Thyroid gland (tissue), 4 donors: ENCODE data around the gene SOWAHA. TPM values are rescaled to one million over a fixed set of nuclear protein-coding genes. Genes with fewer than 3 reads are reported as not detected.
"Not testable (repeated sequence)": the region's sequence is repeated elsewhere in the genome, so short reads cannot be mapped to it uniquely, and the experiment has no call there.

ENCODE experiments used
- DNase-seq, 2 donors: peaks; one replicate each; pipeline ENCODE4 v3.0.0-alpha.2; 2019
- H3K27ac ChIP-seq, 3 donors: fragments of 200-600 bp; sonication (generic); 1 replicate in 2 of 3; 2 replicates in 1 of 3; pipeline ENCODE4 v1.5.1; 2016 to 2019; ENCODE audit warnings: mild to moderate bottlenecking in 1 of 3, moderate library complexity in 1 of 3
- H3K27me3 ChIP-seq: fragments of 200-600 bp; sonication (generic); one replicate; pipeline ENCODE4 v1.5.1; 2019
- H3K36me3 ChIP-seq, 2 donors: fragments of 200-600 bp; sonication (generic); one replicate each; pipeline ENCODE4 v1.5.1; 2016 to 2019
- H3K4me1 ChIP-seq, 2 donors: fragments of 200-600 bp; sonication (generic); one replicate each; pipeline ENCODE4 v1.5.1; 2017 to 2019
- H3K4me3 ChIP-seq, 3 donors: fragments of 200-600 bp; sonication (generic); replicated peaks in 1 of 3; 1 replicate in 2 of 3; 2 replicates in 1 of 3; pipeline ENCODE4 v1.5.1; 2016; ENCODE audit warnings: mild to moderate bottlenecking in 1 of 3
- H3K9me3 ChIP-seq: fragments of 200-600 bp; sonication (generic); one replicate; pipeline ENCODE4 v1.5.1; 2017
- CTCF ChIP-seq, 6 experiments: fragments of 200-600 bp in 3 of 6; fragments of 450-650 bp in 3 of 6; sonication (generic) in 3 of 6; IDR thresholded peaks; one replicate each; pipeline ENCODE4 v1.5.1; 2016 to 2019; ENCODE audit warnings: antibody characterized with exemption in 6 of 6, mild to moderate bottlenecking in 2 of 6, inconsistent platforms in 1 of 6, moderate library complexity in 1 of 6
- POLR2A ChIP-seq, 2 donors: fragments of 450-650 bp; IDR thresholded peaks; one replicate each; pipeline ENCODE4 v1.6.1; 2017; ENCODE audit warnings: antibody characterized with exemption in 2 of 2, mild to moderate bottlenecking in 2 of 2, moderate library complexity in 1 of 2
- WGBS, 2 donors: methylation state at CpG; one replicate each; pipeline ENCODE4 v1.1.5; 2017; 5-methylcytosine and 5-hydroxymethylcytosine counted together
- intact Hi-C: fragments of 100-400 bp; cut with DNase I; formaldehyde crosslinking; loops from one replicate; pipeline ENCODE4 v1.15.1; 2023
- total RNA-seq, 4 donors: library from RNA; depleted of rRNA; stranded (reverse); fragments of >200 nt; gene quantifications; one replicate each; pipeline ENCODE4 v1.2.3, GENCODE V29; 2016

The SOWAHA gene
- total RNA-seq, 4 donors from 2014 or later = 3.7 to 9.3 (median 4.6) TPM

GRCh38 chr5:132797651-132798050 lies 15.5 kb upstream of the SOWAHA start:
- TF ChIP-seq CTCF (IDR thresholded peaks at IDR 0.05) (no peak), POLR2A (IDR thresholded peaks at IDR 0.05) (no peak)
- DNase-seq = no peak
- intact Hi-C loops = no loop called here
- Histone ChIP-seq H3K27ac (no peak overlapping the region), H3K4me3 (no peak overlapping the region), H3K36me3 (no peaks in the 10 kb centered on the region), H3K9me3 (no peaks in the 10 kb centered on the region), H3K27me3 (no peaks in the 10 kb centered on the region), H3K4me1 (no peaks in the 10 kb centered on the region)
- 84 to 87% methylated on average over 2 of the region's 2 CpGs for WGBS, 2 donors

- TF ChIP-seq POLR2A (IDR thresholded peaks at IDR 0.05) = no peak
- no peak for TF ChIP-seq CTCF (IDR thresholded peaks at IDR 0.05)
- Histone ChIP-seq H3K27me3 (no peaks in the 10 kb centered on the region), H3K36me3 (no peaks in the 10 kb centered on the region), H3K4me1 (no peaks in the 10 kb centered on the region), H3K9me3 (no peaks in the 10 kb centered on the region), H3K27ac (no peak overlapping the region), H3K4me3 (no peak overlapping the region)
- WGBS, 2 donors = 84 to 92% methylated on average over 2 of the region's 2 CpGs
- no peak for DNase-seq
- intact Hi-C loops = no loop called here
Measured at GRCh38 chr5:132799392-132799791, 13.7 kb upstream of the SOWAHA start.

GRCh38 chr5:132800545-132800944 lies 12.6 kb upstream of the SOWAHA start:
- Histone ChIP-seq H3K36me3 (no peaks in the 10 kb centered on the region), H3K27me3 (no peaks in the 10 kb centered on the region), H3K9me3 (no peaks in the 10 kb centered on the region), H3K4me3 (no peak overlapping the region), H3K4me1 (no peaks in the 10 kb centered on the region), H3K27ac (no peak overlapping the region)
- intact Hi-C loops = no loop called here
- WGBS, 2 donors = 76 to 79% methylated on average over 2 of the region's 2 CpGs
- no peak for DNase-seq
- TF ChIP-seq POLR2A (IDR thresholded peaks at IDR 0.05) (no peak), CTCF (IDR thresholded peaks at IDR 0.05) (no peak)

- intact Hi-C loops = no loop called here
- no peak for DNase-seq
- no peaks in the 10 kb centered on the region for H3K4me1 ChIP-seq
- H3K27me3 ChIP-seq = no peaks in the 10 kb centered on the region
- H3K9me3 ChIP-seq = no peaks in the 10 kb centered on the region
- H3K36me3 ChIP-seq = no peaks in the 10 kb centered on the region
- 82 to 89% methylated on average over 5 of the region's 5 CpGs for WGBS, 2 donors
- H3K4me3 ChIP-seq = no peak overlapping the region
- TF ChIP-seq POLR2A (IDR thresholded peaks at IDR 0.05) (no peak), CTCF (IDR thresholded peaks at IDR 0.05) (no peak)
- no peak overlapping the region for H3K27ac ChIP-seq
Measured at GRCh38 chr5:132802044-132802684, 10.9 kb upstream of the SOWAHA start.

- H3K27me3 ChIP-seq, H3K27ac ChIP-seq, DNase-seq, H3K4me1 ChIP-seq, H3K36me3 ChIP-seq, intact Hi-C loops, H3K4me3 ChIP-seq, H3K9me3 ChIP-seq: not testable (repeated sequence)
- WGBS, 2 donors = 87 to 89% methylated on average over 5 of the region's 5 CpGs
Measured at GRCh38 chr5:132802685-132803066, 10.4 kb upstream of the SOWAHA start.

GRCh38 chr5:132804219-132804618 lies 8.9 kb upstream of the SOWAHA start:
- H3K4me1 ChIP-seq, H3K27me3 ChIP-seq, intact Hi-C loops, H3K9me3 ChIP-seq, H3K36me3 ChIP-seq, H3K27ac ChIP-seq, H3K4me3 ChIP-seq, DNase-seq: not testable (repeated sequence)
- 96 to 100% methylated on average over 1 of the region's 1 CpG for WGBS, 2 donors

- DNase-seq, H3K9me3 ChIP-seq, H3K27ac ChIP-seq, H3K36me3 ChIP-seq, H3K4me3 ChIP-seq, H3K4me1 ChIP-seq, intact Hi-C loops, H3K27me3 ChIP-seq: not testable (repeated sequence)
- WGBS, 2 donors = 85 to 86% methylated on average over 6 of the region's 6 CpGs
Measured at GRCh38 chr5:132805872-132806271, 7.2 kb upstream of the SOWAHA start.

GRCh38 chr5:132806804-132807162 lies 6.3 kb upstream of the SOWAHA start:
- WGBS, 2 donors = 90 to 94% methylated on average over 12 of the region's 12 CpGs
- intact Hi-C loops, H3K36me3 ChIP-seq, H3K27me3 ChIP-seq, H3K27ac ChIP-seq, DNase-seq, H3K9me3 ChIP-seq, H3K4me3 ChIP-seq, H3K4me1 ChIP-seq: not testable (repeated sequence)
